Vagina (tissue), 2 donors: ENCODE measurements around the gene CRY2.

Experiments
- CTCF ChIP-seq, 3 experiments: fragments of 450-650 bp in 2 of 3; fragments of 200-600 bp in 1 of 3; sonication (generic) in 1 of 3; IDR thresholded peaks; one replicate each; pipeline ENCODE4 v1.5.1; 2017 to 2019; ENCODE audit warnings: antibody characterized with exemption in 3 of 3, mild to moderate bottlenecking in 2 of 3, moderate library complexity in 2 of 3
- POLR2A ChIP-seq, 2 donors: fragments of 450-650 bp; IDR thresholded peaks; one replicate each; pipeline ENCODE4 v1.6.1; 2017; ENCODE audit warnings: antibody characterized with exemption in 2 of 2, mild to moderate bottlenecking in 2 of 2, moderate library complexity in 2 of 2

GRCh38 chr11:45804761-45805304 is 42.4 kb upstream of the CRY2 start, which contains the start of gene SLC35C1:
- peak in 2 of 3 experiments; percentile 9 to 13 for TF ChIP-seq CTCF (IDR thresholded peaks at IDR 0.05)
- peak in 1 of 2 donors; percentile 83 for TF ChIP-seq POLR2A (IDR thresholded peaks at IDR 0.05)
